Measurements from ENCODE around the gene SPAG16.

SPAG16 gene

GRCh38 chr2:213751446-213751845 is 467.2 kb downstream of the SPAG16 start:
- no peak for TF ChIP-seq ZC3H10 (CRISPR knock-in tag; IDR thresholded peaks at IDR 0.05)
- TF ChIP-seq BACH2 (CRISPR knock-in tag; IDR thresholded peaks at IDR 0.05; ENCODE audit: borderline replicate concordance): no peak
- no peak for TF ChIP-seq ARNTL (CRISPR knock-in tag; IDR thresholded peaks at IDR 0.05; ENCODE audit: borderline replicate concordance, low read depth)
- TF ChIP-seq OSR1 (CRISPR knock-in tag; IDR thresholded peaks at IDR 0.05): no peak
- TF ChIP-seq, protein P1, sequence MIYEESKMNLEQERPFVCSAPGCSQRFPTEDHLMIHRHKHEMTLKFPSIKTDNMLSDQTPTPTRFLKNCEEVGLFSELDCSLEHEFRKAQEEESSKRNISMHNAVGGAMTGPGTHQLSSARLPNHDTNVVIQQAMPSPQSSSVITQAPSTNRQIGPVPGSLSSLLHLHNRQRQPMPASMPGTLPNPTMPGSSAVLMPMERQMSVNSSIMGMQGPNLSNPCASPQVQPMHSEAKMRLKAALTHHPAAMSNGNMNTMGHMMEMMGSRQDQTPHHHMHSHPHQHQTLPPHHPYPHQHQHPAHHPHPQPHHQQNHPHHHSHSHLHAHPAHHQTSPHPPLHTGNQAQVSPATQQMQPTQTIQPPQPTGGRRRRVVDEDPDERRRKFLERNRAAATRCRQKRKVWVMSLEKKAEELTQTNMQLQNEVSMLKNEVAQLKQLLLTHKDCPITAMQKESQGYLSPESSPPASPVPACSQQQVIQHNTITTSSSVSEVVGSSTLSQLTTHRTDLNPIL (CRISPR knock-in tag; IDR thresholded peaks at IDR 0.05; ENCODE audit: low read depth): no peak
- no peak for TF ChIP-seq POU6F1 (CRISPR knock-in tag; IDR thresholded peaks at IDR 0.05; ENCODE audit: borderline replicate concordance, low read depth)
- no peak for TF ChIP-seq ZNF70 (CRISPR knock-in tag; IDR thresholded peaks at IDR 0.05)
- TF ChIP-seq ESRRG (CRISPR knock-in tag; IDR thresholded peaks at IDR 0.05): no peak
- TF ChIP-seq TCF4 (CRISPR knock-in tag; IDR thresholded peaks at IDR 0.05; ENCODE audit: borderline replicate concordance): no peak
- TF ChIP-seq RARB (CRISPR knock-in tag; IDR thresholded peaks at IDR 0.05): no peak
- TF ChIP-seq, protein P2, sequence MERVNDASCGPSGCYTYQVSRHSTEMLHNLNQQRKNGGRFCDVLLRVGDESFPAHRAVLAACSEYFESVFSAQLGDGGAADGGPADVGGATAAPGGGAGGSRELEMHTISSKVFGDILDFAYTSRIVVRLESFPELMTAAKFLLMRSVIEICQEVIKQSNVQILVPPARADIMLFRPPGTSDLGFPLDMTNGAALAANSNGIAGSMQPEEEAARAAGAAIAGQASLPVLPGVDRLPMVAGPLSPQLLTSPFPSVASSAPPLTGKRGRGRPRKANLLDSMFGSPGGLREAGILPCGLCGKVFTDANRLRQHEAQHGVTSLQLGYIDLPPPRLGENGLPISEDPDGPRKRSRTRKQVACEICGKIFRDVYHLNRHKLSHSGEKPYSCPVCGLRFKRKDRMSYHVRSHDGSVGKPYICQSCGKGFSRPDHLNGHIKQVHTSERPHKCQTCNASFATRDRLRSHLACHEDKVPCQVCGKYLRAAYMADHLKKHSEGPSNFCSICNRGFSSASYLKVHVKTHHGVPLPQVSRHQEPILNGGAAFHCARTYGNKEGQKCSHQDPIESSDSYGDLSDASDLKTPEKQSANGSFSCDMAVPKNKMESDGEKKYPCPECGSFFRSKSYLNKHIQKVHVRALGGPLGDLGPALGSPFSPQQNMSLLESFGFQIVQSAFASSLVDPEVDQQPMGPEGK (CRISPR knock-in tag; IDR thresholded peaks at IDR 0.05; ENCODE audit: borderline replicate concordance): no peak
- TF ChIP-seq TOX (CRISPR knock-in tag; IDR thresholded peaks at IDR 0.05; ENCODE audit: borderline replicate concordance): no peak
- TF ChIP-seq ZFP3 (CRISPR knock-in tag; IDR thresholded peaks at IDR 0.05): no peak
- no peak for ATAC-seq

- ATAC-seq: no peak
- TF ChIP-seq TCF4 (CRISPR knock-in tag; IDR thresholded peaks at IDR 0.05; ENCODE audit: borderline replicate concordance) (no peak), ZFP30 (CRISPR knock-in tag; IDR thresholded peaks at IDR 0.05) (no peak), ZC3H10 (CRISPR knock-in tag; IDR thresholded peaks at IDR 0.05) (no peak), ZNF8 (CRISPR knock-in tag; IDR thresholded peaks at IDR 0.05) (no peak), ARNTL (CRISPR knock-in tag; IDR thresholded peaks at IDR 0.05; ENCODE audit: borderline replicate concordance, low read depth) (no peak), PPARA (CRISPR knock-in tag; IDR thresholded peaks at IDR 0.05; ENCODE audit: borderline replicate concordance) (no peak), CSRNP3 (CRISPR knock-in tag; IDR thresholded peaks at IDR 0.05) (no peak), RARB (CRISPR knock-in tag; IDR thresholded peaks at IDR 0.05) (no peak), SNAI2 (CRISPR knock-in tag; IDR thresholded peaks at IDR 0.05) (no peak), ESRRG (CRISPR knock-in tag; IDR thresholded peaks at IDR 0.05) (no peak), ZNF70 (CRISPR knock-in tag; IDR thresholded peaks at IDR 0.05) (no peak), TOX (CRISPR knock-in tag; IDR thresholded peaks at IDR 0.05; ENCODE audit: borderline replicate concordance) (no peak)
- TF ChIP-seq, protein P1 (CRISPR knock-in tag; IDR thresholded peaks at IDR 0.05; ENCODE audit: low read depth): no peak
Observed at GRCh38 chr2:213752575-213752974, 468.3 kb downstream of the SPAG16 start.

DNA sequence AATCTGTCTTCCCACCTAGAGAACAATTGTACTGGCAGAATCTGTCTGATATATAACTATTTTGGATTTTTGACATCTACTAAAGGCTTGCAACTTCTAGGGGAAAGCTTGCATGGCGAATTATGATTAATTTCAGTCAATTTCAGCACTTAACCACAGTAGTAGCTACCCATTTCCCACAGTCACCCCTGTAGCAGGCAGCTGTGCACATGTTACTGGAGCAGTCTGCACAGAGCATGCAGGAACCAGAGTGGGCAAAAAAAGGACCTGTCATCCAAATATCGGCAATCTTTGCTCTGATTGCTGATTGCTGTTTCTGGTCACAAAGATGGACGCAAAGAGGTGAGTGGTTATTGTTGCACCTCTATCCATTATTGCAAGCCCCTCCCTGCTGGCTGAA is 473.3 kb downstream of the SPAG16 start:
- ATAC-seq: no peak
- TF ChIP-seq CSRNP3 (CRISPR knock-in tag; IDR thresholded peaks at IDR 0.05): no peak
- no peak for TF ChIP-seq BACH2 (CRISPR knock-in tag; IDR thresholded peaks at IDR 0.05; ENCODE audit: borderline replicate concordance)
- TF ChIP-seq, protein P2 (CRISPR knock-in tag; IDR thresholded peaks at IDR 0.05; ENCODE audit: borderline replicate concordance): no peak
- TF ChIP-seq CSDC2 (CRISPR knock-in tag; IDR thresholded peaks at IDR 0.05): no peak
- no peak for TF ChIP-seq ZFP30 (CRISPR knock-in tag; IDR thresholded peaks at IDR 0.05)
- TF ChIP-seq ZNF565 (CRISPR knock-in tag; conservative IDR thresholded peaks at IDR 0.05; ENCODE audit: low read depth): no peak
- no peak for TF ChIP-seq ZC3H10 (CRISPR knock-in tag; IDR thresholded peaks at IDR 0.05)
- no peak for TF ChIP-seq TOX (CRISPR knock-in tag; IDR thresholded peaks at IDR 0.05; ENCODE audit: borderline replicate concordance)
- no peak for TF ChIP-seq PPARA (CRISPR knock-in tag; IDR thresholded peaks at IDR 0.05; ENCODE audit: borderline replicate concordance)
- TF ChIP-seq, protein P1 (CRISPR knock-in tag; IDR thresholded peaks at IDR 0.05; ENCODE audit: low read depth): no peak
- no peak for TF ChIP-seq ZNF70 (CRISPR knock-in tag; IDR thresholded peaks at IDR 0.05)
- TF ChIP-seq ISL1 (CRISPR knock-in tag; IDR thresholded peaks at IDR 0.05): no peak
- no peak for TF ChIP-seq OSR1 (CRISPR knock-in tag; IDR thresholded peaks at IDR 0.05)
